ENCODE measurements around the gene MYBPH.

Gene MYBPH

DNA sequence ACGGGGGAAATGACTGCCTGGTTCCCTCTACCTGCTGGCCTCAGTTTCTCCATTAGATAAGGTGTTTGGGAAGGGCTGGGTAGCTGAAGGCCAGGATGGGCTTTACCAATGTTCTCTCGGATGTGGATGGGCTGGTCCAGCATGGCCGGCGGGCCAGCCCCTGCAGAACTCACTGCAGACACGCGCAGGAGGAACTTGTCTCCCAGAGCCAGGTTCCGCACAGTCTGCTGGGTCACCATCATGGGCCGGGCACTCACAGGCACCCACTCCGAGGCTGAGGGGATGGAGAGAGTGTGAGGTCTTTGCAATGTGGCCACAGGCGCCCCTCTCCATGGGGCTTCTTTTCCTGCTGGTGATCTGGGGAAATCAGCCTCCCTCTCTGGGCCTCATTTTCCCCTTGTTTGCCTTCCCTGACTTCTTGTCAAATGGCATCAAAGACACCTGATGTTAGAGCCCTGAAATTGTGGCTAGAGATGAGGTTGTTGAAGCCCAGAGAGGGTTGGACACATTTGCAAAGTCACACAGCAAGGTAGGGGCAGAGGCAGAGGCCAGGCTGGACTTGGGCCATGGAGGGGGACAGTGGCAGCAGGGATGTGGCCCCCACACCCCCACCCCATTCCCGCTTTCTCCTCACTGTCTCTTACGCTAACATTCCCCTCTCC lies 1.2 kb downstream of the MYBPH start:
- no peak overlapping the region for H3K27ac ChIP-seq
- TF ChIP-seq, protein P1, sequence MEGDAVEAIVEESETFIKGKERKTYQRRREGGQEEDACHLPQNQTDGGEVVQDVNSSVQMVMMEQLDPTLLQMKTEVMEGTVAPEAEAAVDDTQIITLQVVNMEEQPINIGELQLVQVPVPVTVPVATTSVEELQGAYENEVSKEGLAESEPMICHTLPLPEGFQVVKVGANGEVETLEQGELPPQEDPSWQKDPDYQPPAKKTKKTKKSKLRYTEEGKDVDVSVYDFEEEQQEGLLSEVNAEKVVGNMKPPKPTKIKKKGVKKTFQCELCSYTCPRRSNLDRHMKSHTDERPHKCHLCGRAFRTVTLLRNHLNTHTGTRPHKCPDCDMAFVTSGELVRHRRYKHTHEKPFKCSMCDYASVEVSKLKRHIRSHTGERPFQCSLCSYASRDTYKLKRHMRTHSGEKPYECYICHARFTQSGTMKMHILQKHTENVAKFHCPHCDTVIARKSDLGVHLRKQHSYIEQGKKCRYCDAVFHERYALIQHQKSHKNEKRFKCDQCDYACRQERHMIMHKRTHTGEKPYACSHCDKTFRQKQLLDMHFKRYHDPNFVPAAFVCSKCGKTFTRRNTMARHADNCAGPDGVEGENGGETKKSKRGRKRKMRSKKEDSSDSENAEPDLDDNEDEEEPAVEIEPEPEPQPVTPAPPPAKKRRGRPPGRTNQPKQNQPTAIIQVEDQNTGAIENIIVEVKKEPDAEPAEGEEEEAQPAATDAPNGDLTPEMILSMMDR (conservative IDR thresholded peaks at IDR 0.05; ENCODE audit: low read depth): no peak
- no peak for DNase-seq (ENCODE audit: low spot score)
- CTCF ChIA-PET: interaction anchor here (0.6 to 3.1 kb wide), 4 partner anchors 57 to 162 kb away, joined by 3 to 30 read pairs (median 12); no protein-coding TSS in a partner anchor
- POLR2A ChIA-PET (ENCODE audit: low non-redundant PET): no interaction called here

DNA sequence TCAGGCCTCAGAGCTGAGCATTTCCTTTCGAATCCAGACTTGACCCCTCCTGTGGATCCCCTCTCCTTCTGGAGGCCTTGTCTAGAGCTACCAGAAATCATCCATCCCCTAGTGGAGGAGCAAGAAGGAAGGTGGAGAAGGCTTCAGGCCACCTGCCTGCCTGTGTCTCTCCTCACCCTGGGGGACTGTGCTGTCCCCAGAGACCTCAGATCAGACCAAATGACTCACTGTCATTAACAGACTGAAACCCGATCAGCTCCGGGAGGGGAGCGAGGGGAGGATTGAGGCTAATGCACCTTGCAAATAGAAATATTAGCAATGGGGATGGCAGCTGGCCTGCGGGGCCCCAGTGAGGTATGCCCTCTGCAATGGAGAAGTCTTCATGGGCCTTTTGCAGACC lies 2.1 kb downstream of the MYBPH start:
- ChIA-PET CTCF (interaction anchor here (1.2 to 3.7 kb wide), 11 partner anchors 9 to 137 kb away, joined by 5 to 84 read pairs (median 12); no protein-coding TSS in a partner anchor), POLR2A (ENCODE audit: low non-redundant PET) (no interaction called here)
- no peak overlapping the region for H3K27ac ChIP-seq
- TF ChIP-seq, protein P1 (conservative IDR thresholded peaks at IDR 0.05; ENCODE audit: low read depth): no peak
- no peak for DNase-seq (ENCODE audit: low spot score)

DNA sequence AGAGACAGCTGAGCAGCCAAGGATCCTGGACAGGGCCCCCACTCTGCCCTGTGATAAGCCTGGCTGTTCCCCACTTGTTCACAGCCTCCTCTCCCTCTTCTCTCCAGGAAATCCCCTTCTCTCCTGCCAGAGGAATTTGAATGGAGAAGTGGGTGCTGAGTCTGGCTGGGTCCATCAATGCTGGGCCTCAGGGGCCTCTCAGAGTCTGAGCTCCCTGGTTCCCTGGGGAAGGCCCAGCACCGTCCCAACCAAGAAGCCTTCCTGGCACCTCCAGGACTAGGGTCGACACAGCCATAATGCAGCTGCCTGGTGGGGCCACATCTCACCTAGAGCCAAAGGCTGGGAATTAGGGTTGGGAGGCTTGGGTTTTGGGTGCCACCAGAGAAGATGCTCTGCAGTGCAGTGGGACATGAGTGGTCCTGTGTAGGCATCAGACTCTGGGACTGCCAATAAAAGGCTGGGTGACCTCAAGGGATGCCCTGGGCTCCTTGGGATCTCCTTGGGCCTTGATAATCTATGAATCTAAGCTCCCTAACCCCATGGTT lies 2.5 kb downstream of the MYBPH start:
- H3K27ac ChIP-seq: no peak overlapping the region
- CTCF ChIA-PET: interaction anchor here (0.7 to 3.7 kb wide), 37 partner anchors 9 to 143 kb away, joined by 3 to 84 read pairs (median 5); partner anchors contain the start of genes ADORA1 and CHI3L1
- POLR2A ChIA-PET (ENCODE audit: low non-redundant PET): no interaction called here
- TF ChIP-seq, protein P1 (conservative IDR thresholded peaks at IDR 0.05; ENCODE audit: low read depth): no peak
- no peak for DNase-seq (ENCODE audit: low spot score)

DNA sequence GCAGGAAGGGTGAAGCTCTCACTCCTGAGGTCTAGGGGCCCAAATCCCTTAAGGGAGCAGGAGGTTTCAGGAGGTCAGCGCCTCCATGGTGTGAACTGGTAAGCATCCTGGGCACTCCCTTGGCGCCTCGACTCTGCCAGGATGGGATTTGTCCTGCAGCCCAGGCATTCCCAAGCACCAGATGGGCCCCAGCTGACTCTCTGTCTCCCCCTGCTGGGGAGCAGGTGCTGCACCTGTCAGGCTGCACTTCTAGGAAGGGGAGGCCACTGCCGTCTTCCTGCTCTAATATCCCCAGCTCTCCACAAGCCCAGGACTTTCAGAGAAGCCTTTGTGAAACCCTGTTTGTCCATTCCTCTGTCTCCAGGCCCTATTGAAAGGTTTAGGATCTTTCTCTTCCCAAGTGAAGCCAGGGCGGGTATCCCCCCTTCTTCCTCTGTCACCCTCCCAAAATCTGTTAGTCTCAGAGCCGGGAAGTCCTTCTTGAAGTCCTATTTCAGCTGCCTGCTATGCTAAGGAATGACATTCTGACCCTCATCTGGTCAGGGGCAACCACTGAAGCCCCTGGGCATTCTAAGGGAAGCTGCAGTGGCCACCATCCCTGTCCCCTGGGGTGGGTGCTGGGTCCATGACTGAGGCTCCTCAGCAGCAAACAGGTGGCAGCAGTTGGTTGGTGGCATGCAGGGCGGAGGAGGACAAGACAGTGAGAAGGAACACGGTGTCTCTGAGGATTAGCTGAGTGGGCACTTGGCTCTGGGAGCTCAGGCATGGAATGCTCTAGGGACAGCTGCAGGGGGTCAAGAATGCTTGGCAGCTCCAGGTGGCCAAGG lies 3.2 kb downstream of the MYBPH start:
- CTCF ChIA-PET: interaction anchor here (0.6 to 3.7 kb wide), 55 partner anchors 8 to 1416 kb away, joined by 3 to 84 read pairs (median 4); partner anchors contain the start of genes ADORA1 and CHI3L1
- H3K27ac ChIP-seq: no peak overlapping the region
- TF ChIP-seq, protein P1 (conservative IDR thresholded peaks at IDR 0.05; ENCODE audit: low read depth): peak; percentile 67
- POLR2A ChIA-PET (ENCODE audit: low non-redundant PET): no interaction called here
- peak; percentile 82 for DNase-seq (ENCODE audit: low spot score)

DNA sequence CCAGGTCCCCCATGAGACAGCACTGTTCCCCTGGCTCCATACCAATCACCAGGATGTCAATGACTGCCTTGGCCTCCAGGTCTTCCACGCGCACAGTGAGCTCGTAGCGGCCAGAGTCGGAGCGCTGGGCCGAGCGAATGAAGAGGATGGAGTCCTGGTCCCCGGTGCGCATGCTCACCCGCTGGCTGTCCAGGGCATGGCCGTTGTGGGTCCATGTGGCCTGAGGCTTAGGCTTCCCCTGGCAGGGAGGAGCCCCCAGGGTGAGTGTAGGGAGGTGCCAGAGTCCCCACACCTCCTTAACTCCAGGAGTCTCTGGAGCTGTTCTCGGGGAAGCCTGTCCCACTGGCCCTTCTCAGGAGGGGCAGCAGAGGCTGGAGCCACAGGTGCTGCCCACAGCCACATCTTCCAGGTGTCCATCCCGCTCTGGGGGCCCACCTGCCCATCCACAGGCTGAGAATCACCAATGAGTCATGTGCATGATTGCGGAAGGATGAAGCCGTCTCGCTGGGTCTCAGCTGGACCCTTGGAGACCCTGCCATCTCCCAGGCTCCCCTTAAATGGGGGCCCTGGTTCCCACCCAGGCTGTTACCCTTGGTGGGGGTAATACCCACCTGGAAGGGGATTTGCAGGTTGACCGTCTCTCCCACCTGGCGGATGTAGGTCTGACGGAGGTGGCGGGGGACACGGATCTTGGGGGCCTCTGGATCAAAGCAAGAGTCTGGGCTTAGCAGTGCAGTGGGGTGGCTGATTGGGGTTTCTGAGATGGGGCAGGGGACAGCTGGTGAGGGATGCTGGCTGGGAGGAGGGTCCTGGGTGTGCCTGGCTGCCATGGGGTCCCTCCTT lies 4.1 kb downstream of the MYBPH start:
- POLR2A ChIA-PET (ENCODE audit: low non-redundant PET): no interaction called here

More for the DNA sequence above, 4.1 kb downstream of the MYBPH start:
- CTCF ChIA-PET: interaction anchor here (0.6 to 3.7 kb wide), 46 partner anchors 11 to 1388 kb away, joined by 3 to 84 read pairs (median 4); partner anchors contain the start of genes ADORA1 and CHI3L1
- no peak for DNase-seq (ENCODE audit: low spot score)
- H3K27ac ChIP-seq: no peak overlapping the region
- TF ChIP-seq, protein P1 (conservative IDR thresholded peaks at IDR 0.05; ENCODE audit: low read depth): no peak
